Parathyroid adenoma (tissue), 2 donors: ENCODE measurements around the gene PTH1R.

Experiments used
- H2AFZ ChIP-seq: fragments of 300-600 bp; sonication (generic); one replicate; pipeline ENCODE4 v1.7.0; 2017; ENCODE audit warnings: antibody characterized with exemption, mild to moderate bottlenecking
- H3K27ac ChIP-seq: fragments of 300-600 bp; sonication (generic); one replicate; pipeline ENCODE4 v1.7.0; 2017
- H3K27me3 ChIP-seq: fragments of 300-600 bp; sonication (generic); one replicate; pipeline ENCODE4 v1.7.0; 2017; ENCODE audit warnings: low read length; ENCODE audit not compliant: control insufficient read depth, insufficient read depth
- H3K36me3 ChIP-seq: fragments of 300-600 bp; sonication (generic); one replicate; pipeline ENCODE4 v1.7.0; 2017; ENCODE audit warnings: low read length; ENCODE audit not compliant: control insufficient read depth, insufficient read depth
- H3K4me1 ChIP-seq: fragments of 300-600 bp; sonication (generic); one replicate; pipeline ENCODE4 v1.7.0; 2017; ENCODE audit warnings: control low read depth
- H3K4me2 ChIP-seq: fragments of 300-600 bp; sonication (generic); one replicate; pipeline ENCODE4 v1.7.0; 2017; ENCODE audit warnings: low read length
- H3K4me3 ChIP-seq: fragments of 300-600 bp; sonication (generic); one replicate; pipeline ENCODE4 v1.7.0; 2017; ENCODE audit warnings: low read depth, low read length
- H3K79me2 ChIP-seq: fragments of 300-600 bp; sonication (generic); one replicate; pipeline ENCODE4 v1.7.0; 2017; ENCODE audit warnings: control low read depth
- H3K9ac ChIP-seq: fragments of 300-600 bp; sonication (generic); one replicate; pipeline ENCODE4 v1.7.0; 2017; ENCODE audit warnings: mild to moderate bottlenecking
- H3K9me3 ChIP-seq: fragments of 300-600 bp; sonication (generic); one replicate; pipeline ENCODE4 v1.7.0; 2017; ENCODE audit warnings: low read length; ENCODE audit not compliant: control insufficient read depth
- TF ChIP-seq, protein P1 (sequence below): fragments of 300-600 bp; sonication (generic); IDR thresholded peaks from one replicate; pipeline ENCODE4 v1.7.0; 2017; ENCODE audit warnings: antibody characterized with exemption, mild to moderate bottlenecking
- donor health status: primary hyperparathyroidism.

The PTH1R gene

GRCh38 chr3:46933261-46933660 lies 55.7 kb downstream of the PTH1R start:
- H3K4me2 ChIP-seq, result no peak overlapping the region
- no peaks in the 10 kb centered on the region for H3K36me3 ChIP-seq
- no peak overlapping the region for H2AFZ ChIP-seq
- H3K79me2 ChIP-seq, result peaks cover 48% of the 10 kb centered on the region
- H3K9ac ChIP-seq, result no peak overlapping the region
- TF ChIP-seq, protein P1, sequence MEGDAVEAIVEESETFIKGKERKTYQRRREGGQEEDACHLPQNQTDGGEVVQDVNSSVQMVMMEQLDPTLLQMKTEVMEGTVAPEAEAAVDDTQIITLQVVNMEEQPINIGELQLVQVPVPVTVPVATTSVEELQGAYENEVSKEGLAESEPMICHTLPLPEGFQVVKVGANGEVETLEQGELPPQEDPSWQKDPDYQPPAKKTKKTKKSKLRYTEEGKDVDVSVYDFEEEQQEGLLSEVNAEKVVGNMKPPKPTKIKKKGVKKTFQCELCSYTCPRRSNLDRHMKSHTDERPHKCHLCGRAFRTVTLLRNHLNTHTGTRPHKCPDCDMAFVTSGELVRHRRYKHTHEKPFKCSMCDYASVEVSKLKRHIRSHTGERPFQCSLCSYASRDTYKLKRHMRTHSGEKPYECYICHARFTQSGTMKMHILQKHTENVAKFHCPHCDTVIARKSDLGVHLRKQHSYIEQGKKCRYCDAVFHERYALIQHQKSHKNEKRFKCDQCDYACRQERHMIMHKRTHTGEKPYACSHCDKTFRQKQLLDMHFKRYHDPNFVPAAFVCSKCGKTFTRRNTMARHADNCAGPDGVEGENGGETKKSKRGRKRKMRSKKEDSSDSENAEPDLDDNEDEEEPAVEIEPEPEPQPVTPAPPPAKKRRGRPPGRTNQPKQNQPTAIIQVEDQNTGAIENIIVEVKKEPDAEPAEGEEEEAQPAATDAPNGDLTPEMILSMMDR, result no peak
- H3K27ac ChIP-seq, result no peak overlapping the region
- H3K4me3 ChIP-seq, result no peak overlapping the region
- no peaks in the 10 kb centered on the region for H3K9me3 ChIP-seq
- H3K4me1 ChIP-seq, result peaks cover 65% of the 10 kb centered on the region
- no peaks in the 10 kb centered on the region for H3K27me3 ChIP-seq

DNA sequence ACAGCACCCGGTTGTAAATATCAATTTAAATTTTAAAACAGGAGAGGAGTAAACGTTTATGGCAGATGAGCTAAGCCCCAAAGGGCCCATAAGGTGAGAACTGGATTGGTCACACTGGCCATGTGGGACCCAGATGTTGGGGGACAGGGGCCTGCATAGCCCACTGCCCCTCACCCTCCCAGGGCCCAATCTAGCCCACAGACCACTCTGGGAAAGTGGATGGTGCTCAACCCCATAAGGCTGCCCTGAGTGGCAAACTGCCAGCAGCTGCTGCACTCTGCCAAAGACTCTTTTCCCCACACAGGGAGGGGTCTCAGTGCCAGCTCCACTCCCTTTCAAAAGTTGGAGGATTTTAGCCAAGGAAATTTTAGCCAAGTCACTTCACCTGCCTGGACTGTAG lies 56.6 kb downstream of the PTH1R start:
- Histone ChIP-seq H3K4me2 (no peak overlapping the region), H3K9me3 (no peaks in the 10 kb centered on the region), H2AFZ (no peak overlapping the region), H3K36me3 (no peaks in the 10 kb centered on the region), H3K4me1 (peaks cover 72% of the 10 kb centered on the region), H3K27ac (peak overlapping the region; percentile 81), H3K4me3 (no peak overlapping the region), H3K79me2 (peaks cover 43% of the 10 kb centered on the region), H3K9ac (no peak overlapping the region), H3K27me3 (no peaks in the 10 kb centered on the region)
- TF ChIP-seq, protein P1, result no peak

GRCh38 chr3:46934498-46935167 lies 57.1 kb downstream of the PTH1R start:
- H3K4me1 ChIP-seq, result peaks cover 72% of the 10 kb centered on the region
- peaks cover 40% of the 10 kb centered on the region for H3K79me2 ChIP-seq
- no peak overlapping the region for H2AFZ ChIP-seq
- TF ChIP-seq, protein P1, result no peak
- no peaks in the 10 kb centered on the region for H3K27me3 ChIP-seq
- peak overlapping the region; percentile 81 for H3K27ac ChIP-seq
- H3K9me3 ChIP-seq, result no peaks in the 10 kb centered on the region
- no peak overlapping the region for H3K9ac ChIP-seq
- H3K4me3 ChIP-seq, result no peak overlapping the region
- no peaks in the 10 kb centered on the region for H3K36me3 ChIP-seq
- no peak overlapping the region for H3K4me2 ChIP-seq

- peak overlapping the region; percentile 38 for H3K4me2 ChIP-seq
These were observed 57.8 kb downstream of the PTH1R start for GRCh38 chr3:46935168-46935858.

More at GRCh38 chr3:46935168-46935858, 57.8 kb downstream of the PTH1R start:
- H3K27ac ChIP-seq, result peak overlapping the region; percentile 81
- no peak overlapping the region for H3K4me3 ChIP-seq
- H3K36me3 ChIP-seq, result no peaks in the 10 kb centered on the region
- H3K27me3 ChIP-seq, result no peaks in the 10 kb centered on the region
- no peak overlapping the region for H2AFZ ChIP-seq
- TF ChIP-seq, protein P1, result peak; percentile 31
- no peak overlapping the region for H3K9ac ChIP-seq
- no peaks in the 10 kb centered on the region for H3K9me3 ChIP-seq
- H3K79me2 ChIP-seq, result peaks cover 40% of the 10 kb centered on the region
- H3K4me1 ChIP-seq, result peaks cover 75% of the 10 kb centered on the region
